GM12878 (cell line): ENCODE data around the gene SBNO2. TPM values are rescaled to one million over a fixed set of nuclear protein-coding genes. Genes with fewer than 3 reads are reported as not detected.

ENCODE experiments used
- ATAC-seq: fragments of 200-7000 bp; cut with Tn5 transposase; 3 replicates; pipeline ENCODE4 v1.9.1; 2020; ENCODE audit warnings: mild to moderate bottlenecking, moderate library complexity
- BruUV-seq: library from RNA; stranded (reverse); fragments of 400-500 nt; replicated peaks from 2 replicates; lab custom pipeline; 2021; lab: Mats Ljungman, UMichigan
- CTCF ChIA-PET: fragments of 300-600 bp; sonication (Branson Sonifier 250); formaldehyde crosslinking; extraction: SDS; loops from one replicate; lab custom pipeline; 2021; ENCODE audit warnings: inconsistent platforms; lab: Yijun Ruan, JAX
- POLR2A ChIA-PET: fragments of 350-600 bp; formaldehyde crosslinking; extraction: SDS; loops from one replicate; lab custom pipeline; 2021; ENCODE audit warnings: inconsistent platforms; lab: Charles Lee
- RAD21 ChIA-PET: fragments of 300-600 bp; sonication (Branson Sonifier 250); formaldehyde crosslinking; loops from one replicate; lab custom pipeline; 2023; ENCODE audit warnings: antibody characterized with exemption; ENCODE audit not compliant: unreplicated experiment; lab: Charles Lee
- SMC1A ChIA-PET: fragments of 300-600 bp; sonication (Branson Sonifier 250); formaldehyde crosslinking; loops from one replicate; lab custom pipeline; 2023; ENCODE audit not compliant: unreplicated experiment, uncharacterized antibody; lab: Charles Lee
- DNase-seq: peaks from one replicate; pipeline ENCODE4 v3.0.0-alpha.2; 2011; ENCODE audit warnings: low read depth, low spot score
- FAIRE-seq: peaks from 3 replicates; lab custom pipeline; 2011; peaks lifted over from hg19 to GRCh38; lab: Jason Lieb, UNC
- H2AFZ ChIP-seq: 2 replicates; pipeline ENCODE4 v1.6.0; 2011; ENCODE audit warnings: low read depth, low read length, control low read depth; ENCODE audit not compliant: control insufficient read depth
- H3K27ac ChIP-seq: 2 replicates; pipeline ENCODE4 v1.5.1; 2011; ENCODE audit warnings: control low read depth; ENCODE audit not compliant: control insufficient read depth, insufficient read depth
- H3K27me3 ChIP-seq, 2 experiments: replicated peaks in 1 of 2; 2 replicates each; pipeline versions ENCODE4 v1.6.0 to v1.6.1; 2011; ENCODE audit warnings: low read length in 1 of 2; ENCODE audit not compliant: control insufficient read depth in 2 of 2, insufficient read depth in 2 of 2
- H3K36me3 ChIP-seq, 2 experiments: 2 replicates each; pipeline ENCODE4 v1.5.1; 2011; ENCODE audit warnings: low read length in 1 of 2; ENCODE audit not compliant: control insufficient read depth in 2 of 2, insufficient read depth in 2 of 2
- H3K4me1 ChIP-seq: 2 replicates; pipeline ENCODE4 v1.6.1; 2011; ENCODE audit warnings: mild to moderate bottlenecking, low read length, moderate library complexity, mixed read lengths; ENCODE audit not compliant: control insufficient read depth, insufficient read depth
- H3K4me2 ChIP-seq: 2 replicates; pipeline ENCODE4 v1.6.0; 2011; ENCODE audit warnings: control low read depth; ENCODE audit not compliant: control insufficient read depth, insufficient read depth
- H3K4me3 ChIP-seq: fragments of 200-600 bp; sonication (generic); 2 replicates; pipeline ENCODE4 v1.5.1; 2016
- H3K79me2 ChIP-seq: 2 replicates; pipeline ENCODE4 v1.6.0; 2011; ENCODE audit warnings: low read length; ENCODE audit not compliant: control insufficient read depth, insufficient read depth
- H3K9ac ChIP-seq: 2 replicates; pipeline ENCODE4 v1.8.0; 2011; ENCODE audit warnings: low read length, control low read depth, mixed read lengths; ENCODE audit not compliant: control insufficient read depth, insufficient read depth
- H3K9me3 ChIP-seq: replicated peaks from 3 replicates; pipeline ENCODE4 v1.5.1; 2011; ENCODE audit warnings: mild to moderate bottlenecking, low read length; ENCODE audit not compliant: control insufficient read depth, insufficient read depth
- H4K20me1 ChIP-seq: 2 replicates; pipeline ENCODE4 v1.6.0; 2011; ENCODE audit not compliant: control insufficient read depth, insufficient read depth
- CREM ChIP-seq: IDR thresholded peaks from 2 replicates; pipeline ENCODE4 v1.6.1; 2014; ENCODE audit warnings: antibody characterized with exemption, low read depth
- ETV6 ChIP-seq, 2 experiments: fragments of 450-650 bp in 1 of 2; IDR thresholded peaks in 1 of 2; conservative IDR thresholded peaks in 1 of 2; 2 replicates each; pipeline ENCODE4 v1.6.1; 2014; ENCODE audit warnings: antibody characterized with exemption in 1 of 2, borderline replicate concordance in 1 of 2, low read depth in 1 of 2, mild to moderate bottlenecking in 1 of 2, moderate library complexity in 1 of 2
- MYB ChIP-seq: fragments of 150-350 bp; IDR thresholded peaks from 2 replicates; pipeline ENCODE4 v1.6.1; 2014; ENCODE audit warnings: mild to moderate bottlenecking, low read depth, low read length, borderline replicate concordance
- POLR2A ChIP-seq: IDR thresholded peaks from 2 replicates; pipeline ENCODE4 v1.6.1; 2011; ENCODE audit warnings: low read depth, mild to moderate bottlenecking, low read length
- RBBP5 ChIP-seq: fragments of 200-600 bp; sonication (generic); conservative IDR thresholded peaks from 2 replicates; pipeline ENCODE4 v1.6.1; 2016
- SUZ12 ChIP-seq: fragments of 200-600 bp; sonication (generic); IDR thresholded peaks from one replicate; pipeline ENCODE4 v1.6.1; 2018; ENCODE audit warnings: antibody characterized with exemption, mild to moderate bottlenecking; ENCODE audit not compliant: unreplicated experiment
- WGBS: methylation state at CpG from one replicate; pipeline ENCODE4 v1.1.6; 2016; ENCODE audit warnings: low lambda C conversion rate; ENCODE audit not compliant: insufficient replicate concordance, insufficient coverage; ENCODE audit errors: missing lambda C conversion rate; 5-methylcytosine and 5-hydroxymethylcytosine counted together
- in situ Hi-C: fragments of 300-500 bp; cut with MboI; formaldehyde crosslinking; loops from 9 replicates; pipeline ENCODE4 v1.14.3; 2018; ENCODE audit warnings: mixed read lengths
- intact Hi-C: fragments of 100-400 bp; cut with micrococcal nuclease; formaldehyde crosslinking; loops from one replicate; pipeline ENCODE4 v1.14.2; 2022; ENCODE audit not compliant: unreplicated experiment
- polyA plus RNA-seq, 11 experiments: library from polyadenylated mRNA; depleted of rRNA in 4 of 11; unstranded in 6 of 11; stranded (reverse) in 5 of 11; fragments of >200 nt; fragmentation: Nextera tagmentation in 4 of 11; fragmentation: Illumina TruSeq in 1 of 11; extraction: Ambion mirVana in 4 of 11; extraction: Trizol in 1 of 11; gene quantifications; 1 replicate in 1 of 11; 2 replicates in 10 of 11; pipeline versions ENCODE4 v1.2.1 to v1.2.3, GENCODE V29; 2011 to 2016; ENCODE audit warnings: inconsistent platforms in 2 of 11, missing spikeins in 2 of 11, low read depth in 1 of 11
- total RNA-seq, 4 experiments: library from RNA; depleted of rRNA in 3 of 4; stranded (reverse); fragments of >200 nt in 3 of 4; fragmentation: Illumina TruSeq in 1 of 4; extraction: Trizol in 1 of 4; gene quantifications; 2 replicates each; pipeline versions ENCODE4 v1.2.1 to v1.2.3, GENCODE V29; 2013 to 2021

The SBNO2 gene
- total and polyA plus RNA-seq, 10 of the 15 experiments (the other 5 are each of a cell fraction or from before 2014, with no cell fraction given) = 0.08 to 44.6 (median 5.4) TPM

DNA sequence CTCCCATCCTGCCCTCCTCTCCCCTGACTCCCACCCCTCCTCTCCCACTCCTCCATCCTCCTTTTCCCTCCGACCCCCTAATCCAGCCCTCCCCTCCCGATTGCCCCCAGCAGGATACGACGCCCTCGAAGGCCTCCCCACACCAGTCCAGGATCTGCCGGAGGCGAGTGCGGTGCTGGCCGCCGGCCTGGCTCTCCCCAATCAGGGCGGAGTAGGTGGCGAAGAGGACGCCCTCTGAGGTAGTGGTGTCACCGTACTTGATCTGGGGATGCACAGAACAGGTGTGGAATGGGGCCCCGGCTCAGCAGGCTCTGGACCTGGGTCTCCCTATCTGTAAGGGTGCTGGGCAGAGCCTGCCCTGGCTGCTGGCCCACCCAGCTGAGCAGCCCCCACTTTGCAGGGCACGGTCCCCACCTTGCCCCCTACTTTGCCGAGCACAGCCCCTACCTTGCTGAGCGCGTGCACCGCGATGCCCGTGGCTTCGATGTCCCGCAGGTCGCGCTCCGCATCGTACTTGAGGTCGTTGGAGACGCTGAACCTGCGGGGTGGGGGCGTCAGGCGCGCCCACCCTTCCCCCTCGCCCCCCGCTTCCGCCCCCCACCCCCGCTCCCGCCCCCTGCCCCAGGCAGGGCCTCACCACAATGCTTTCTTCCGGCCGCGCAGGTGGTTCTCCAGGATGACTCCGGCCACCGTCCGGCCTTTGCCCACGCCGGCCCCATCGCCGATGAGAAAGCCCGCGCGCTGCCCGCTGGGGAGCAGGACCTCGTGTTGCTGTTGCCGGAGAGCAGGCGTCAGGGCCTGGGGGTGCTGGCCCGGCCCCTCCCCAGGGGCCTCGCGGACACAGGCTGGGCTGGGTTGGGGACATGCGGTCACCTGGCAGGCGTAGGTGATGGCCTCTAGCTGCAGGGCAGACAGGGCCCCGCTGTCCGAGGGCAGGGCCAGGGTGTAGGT, 51.8 kb downstream of the SBNO2 start:
- intact Hi-C loops = no loop called here
- ChIA-PET RAD21 (no interaction called here), POLR2A (no interaction called here)

DNA sequence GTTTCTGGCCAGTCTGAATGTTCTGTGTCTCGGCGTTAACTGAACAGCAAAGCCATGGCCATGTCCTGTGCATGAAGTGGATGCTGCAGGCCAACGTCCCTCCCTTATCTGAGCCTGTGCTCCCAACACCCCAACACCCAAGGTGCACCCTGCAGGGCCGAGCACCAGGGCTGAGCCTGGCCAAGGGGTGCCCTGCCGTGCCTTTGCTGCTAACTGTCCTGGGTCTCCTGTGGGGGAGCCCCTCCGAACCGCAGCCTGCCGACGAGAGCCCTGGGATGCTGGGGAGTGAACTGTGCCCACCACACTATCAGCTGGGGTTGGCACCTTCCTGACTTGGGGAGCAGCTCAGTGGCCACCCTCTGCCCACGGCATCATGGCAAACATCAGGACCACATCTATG, 52.7 kb downstream of the SBNO2 start:
- intact Hi-C loops = no loop called here
- no peak overlapping the region for H3K4me3 ChIP-seq
- SMC1A ChIA-PET = no interaction called here

More for the DNA sequence above, 51.8 kb downstream of the SBNO2 start:
- ChIA-PET SMC1A (no interaction called here), CTCF (no interaction called here)
- ATAC-seq (no peak), FAIRE-seq (no peak), DNase-seq (no peak)
- WGBS = 93% methylated on average over 35 of the region's 63 CpGs
- H3K9me3 ChIP-seq = no peaks in the 10 kb centered on the region
- no peak overlapping the region for H3K4me2 ChIP-seq
- no peaks in the 10 kb centered on the region for H3K79me2 ChIP-seq
- H3K27ac ChIP-seq = no peak overlapping the region
- no peaks in the 10 kb centered on the region for H4K20me1 ChIP-seq
- H3K4me3 ChIP-seq = no peak overlapping the region
- no peaks in the 10 kb centered on the region for H3K27me3 ChIP-seq
- H2AFZ ChIP-seq = no peak overlapping the region
- no TSS peak for BruUV-seq
- in situ Hi-C loops = no loop called here
- TF ChIP-seq CREM (no peak), RBBP5 (no peak), POLR2A (0 out of 2 replicates have a peak, but pooled peaks have one; percentile 27)
- peaks cover 3 to 46% of the 10 kb centered on the region in 2 experiments for H3K36me3 ChIP-seq
- H3K4me1 ChIP-seq = no peaks in the 10 kb centered on the region
- no peak overlapping the region for H3K9ac ChIP-seq

More for the DNA sequence above, 52.7 kb downstream of the SBNO2 start:
- no peak overlapping the region for H3K9ac ChIP-seq
- TF ChIP-seq MYB = no peak
- TF ChIP-seq POLR2A = peak; percentile 55
- no peak for TF ChIP-seq SUZ12
- no peak for TF ChIP-seq ETV6 (conservative IDR thresholded peaks at IDR 0.05 in 1 of 2, IDR thresholded peaks at IDR 0.05 in 1 of 2; ENCODE audit: borderline replicate concordance in 1 of 2, low read depth in 1 of 2)
- over 99% methylated on average over 10 of the region's 10 CpGs for WGBS
- H2AFZ ChIP-seq = no peak overlapping the region
- BruUV-seq = no TSS peak
- peaks cover 3 to 43% of the 10 kb centered on the region in 2 experiments for H3K36me3 ChIP-seq
- ChIA-PET POLR2A (no interaction called here), RAD21 (no interaction called here), CTCF (no interaction called here)
- no peak overlapping the region for H3K4me2 ChIP-seq
- H3K79me2 ChIP-seq = no peaks in the 10 kb centered on the region
- H3K27ac ChIP-seq = no peak overlapping the region
- DNase-seq = no peak
- no peaks in the 10 kb centered on the region for H3K4me1 ChIP-seq
- H4K20me1 ChIP-seq = no peaks in the 10 kb centered on the region
- no peak for ATAC-seq
- H3K9me3 ChIP-seq = no peaks in the 10 kb centered on the region
- no peak for FAIRE-seq
- H3K27me3 ChIP-seq = no peaks in the 10 kb centered on the region
- in situ Hi-C loops = no loop called here
